Measurements from ENCODE around the gene LRRC37A.
"Not testable (repeated sequence)": the region's sequence is repeated elsewhere in the genome, so short reads cannot be mapped to it uniquely, and the experiment has no call there.

Gene LRRC37A

GRCh38 chr17:46290906-46291546 lies 3.9 kb upstream of the LRRC37A start:
- DNase-seq: not testable (repeated sequence)

GRCh38 chr17:46291618-46292017 lies 3.3 kb upstream of the LRRC37A start:
- not testable (repeated sequence) for DNase-seq

DNA sequence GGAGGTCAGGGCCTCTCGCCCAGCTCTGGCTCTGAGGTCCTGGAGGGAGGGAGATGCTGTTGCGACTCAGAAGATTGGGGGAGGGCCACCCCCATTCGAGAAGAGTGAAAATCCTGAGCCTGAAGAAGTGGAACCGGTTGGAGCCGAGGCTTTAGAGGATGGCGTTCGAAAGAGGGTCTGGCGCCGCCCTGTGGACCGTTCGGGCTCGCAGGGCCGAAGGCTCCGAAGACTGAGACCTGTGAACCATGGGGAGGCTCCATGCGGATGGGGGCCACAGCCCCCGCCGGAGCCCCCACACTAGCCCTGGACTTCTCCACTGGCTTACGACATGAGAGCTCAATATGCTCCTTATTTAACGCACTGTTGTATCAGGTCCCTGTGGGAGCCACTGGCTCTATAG lies 46.3 kb downstream of the LRRC37A start:
- not testable (repeated sequence) for DNase-seq

DNA sequence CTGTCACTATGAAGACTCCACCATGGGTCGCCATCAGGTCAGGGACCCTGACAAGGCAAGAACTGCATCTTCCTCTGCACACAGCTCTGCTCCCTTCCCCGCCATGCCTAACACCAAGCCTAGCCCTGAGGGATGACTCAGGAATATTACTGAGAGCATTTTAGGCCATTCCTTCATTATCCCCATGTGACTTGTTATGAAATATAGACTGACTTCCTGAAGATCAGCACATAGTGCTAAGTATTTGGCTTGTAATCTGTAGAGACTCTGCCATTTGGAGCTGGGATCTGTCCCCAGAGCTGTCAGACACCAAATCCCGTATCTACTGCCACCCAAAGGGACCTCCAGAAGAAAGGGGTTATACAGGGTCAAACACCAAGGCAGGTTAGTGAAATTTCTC lies 47.2 kb downstream of the LRRC37A start:
- DNase-seq: not testable (repeated sequence)

- not testable (repeated sequence) for DNase-seq
Measured at GRCh38 chr17:46348345-46348744, 53.4 kb downstream of the LRRC37A start.

- not testable (repeated sequence) for DNase-seq
Measured at GRCh38 chr17:46349060-46349459, 54.1 kb downstream of the LRRC37A start.

- DNase-seq: not testable (repeated sequence)
Measured at GRCh38 chr17:46353856-46354255, 58.9 kb downstream of the LRRC37A start.

DNA sequence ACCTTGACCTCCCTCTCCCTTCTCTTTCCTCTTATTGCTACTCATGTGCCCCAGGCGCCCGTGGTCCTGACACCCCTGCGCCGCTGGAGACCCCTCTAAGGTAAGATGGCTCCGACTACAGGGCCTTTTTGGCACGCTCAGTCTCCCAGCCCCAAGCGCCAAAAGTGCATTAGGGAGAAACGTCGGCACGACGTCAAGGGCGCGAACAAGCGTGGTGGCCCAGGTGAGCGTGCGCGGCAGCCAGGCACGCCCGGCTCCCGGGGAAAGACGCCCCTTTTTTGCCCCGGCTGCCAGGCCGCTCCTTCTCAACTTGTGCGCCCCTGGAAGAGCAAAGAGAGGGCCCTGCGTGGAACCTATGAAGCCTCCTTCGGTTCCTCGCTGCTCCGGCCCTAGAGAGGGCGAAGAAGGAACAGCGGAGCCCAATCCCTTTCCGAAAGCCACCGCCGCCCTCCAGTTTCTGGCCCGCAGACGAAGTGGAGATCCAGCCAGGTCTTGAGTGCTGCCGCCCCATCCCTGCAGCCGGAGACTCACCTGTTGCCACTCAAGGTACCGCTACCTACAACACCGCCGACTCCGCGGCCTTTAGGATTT lies 66.3 kb downstream of the LRRC37A start:
- not testable (repeated sequence) for DNase-seq

GRCh38 chr17:46361755-46362154 lies 66.8 kb downstream of the LRRC37A start, which contains the start of gene ARL17B:
ARL17B (minus strand) TSS chr17:46361766; CDS start chr17:46358397, 3,369 bp downstream.
- not testable (repeated sequence) for DNase-seq

DNA sequence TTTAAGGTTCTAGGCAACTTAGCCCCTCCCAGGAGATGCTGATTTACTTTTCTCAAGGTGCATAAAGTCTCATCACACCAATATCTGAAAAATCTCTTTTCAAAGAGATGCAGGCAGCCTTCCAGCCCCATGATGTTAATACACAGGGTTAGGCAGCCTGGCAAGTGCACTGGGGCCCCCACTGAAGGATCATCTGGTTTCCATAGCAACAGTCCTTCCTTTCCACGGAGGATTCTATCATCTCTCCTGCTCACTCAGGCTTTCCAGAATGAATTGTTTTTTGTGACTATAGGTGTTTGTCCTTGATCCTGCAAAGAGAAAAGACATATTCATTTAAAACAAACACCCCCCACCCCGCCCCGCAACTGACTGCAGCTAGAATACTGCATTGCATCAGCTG lies 72.6 kb downstream of the LRRC37A start:
- not testable (repeated sequence) for DNase-seq

DNA sequence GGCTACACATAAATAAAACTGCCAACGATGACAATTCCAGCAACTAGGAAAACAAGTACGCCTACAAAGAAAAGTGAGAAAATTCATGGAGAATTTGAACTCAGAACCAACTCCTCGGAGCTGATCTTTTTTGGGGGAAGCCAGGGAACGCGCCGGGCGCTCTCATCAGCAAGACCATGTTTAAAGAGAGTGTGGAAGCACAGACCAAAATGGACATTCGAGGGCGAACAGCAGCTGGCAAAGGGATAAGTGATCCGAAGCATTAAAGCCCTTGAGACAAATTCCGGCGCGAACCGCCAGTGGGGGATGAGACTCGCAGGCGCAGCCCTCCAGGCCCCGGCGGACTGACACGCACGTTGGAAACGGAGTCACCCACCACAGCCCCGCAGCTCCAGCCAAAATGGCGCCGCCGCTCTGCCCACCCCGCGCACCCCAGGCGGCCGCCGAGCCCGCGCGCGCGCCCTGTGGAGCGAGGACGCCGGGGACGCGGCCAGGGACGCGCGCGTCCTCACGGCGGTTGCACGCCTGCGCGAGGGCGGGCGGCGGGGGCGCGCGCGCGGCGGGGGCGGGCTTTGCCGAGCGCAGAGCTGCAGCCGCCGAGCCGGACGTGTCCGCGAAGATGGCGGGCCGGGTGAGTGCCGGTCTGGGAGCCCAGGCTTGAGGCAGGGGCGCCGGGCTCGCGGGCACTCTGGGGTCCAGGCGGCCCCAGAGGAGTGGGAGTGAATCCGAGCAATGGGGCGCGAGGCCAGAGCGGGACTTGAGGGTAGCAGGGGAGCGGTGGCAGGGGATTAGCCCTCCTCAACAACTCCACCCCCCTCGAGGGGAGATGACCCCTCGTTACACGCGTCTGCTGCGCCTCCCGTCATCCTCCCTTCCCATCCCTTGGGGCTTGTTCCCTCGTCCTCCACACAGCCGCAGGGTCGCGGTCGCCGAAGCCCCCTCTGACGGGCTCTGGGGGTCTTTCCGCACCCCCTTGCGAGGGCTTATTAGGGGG lies 77.6 kb downstream of the LRRC37A start:
- DNase-seq: not testable (repeated sequence)

GRCh38 chr17:46373418-46373817 lies 78.5 kb downstream of the LRRC37A start:
- not testable (repeated sequence) for DNase-seq

DNA sequence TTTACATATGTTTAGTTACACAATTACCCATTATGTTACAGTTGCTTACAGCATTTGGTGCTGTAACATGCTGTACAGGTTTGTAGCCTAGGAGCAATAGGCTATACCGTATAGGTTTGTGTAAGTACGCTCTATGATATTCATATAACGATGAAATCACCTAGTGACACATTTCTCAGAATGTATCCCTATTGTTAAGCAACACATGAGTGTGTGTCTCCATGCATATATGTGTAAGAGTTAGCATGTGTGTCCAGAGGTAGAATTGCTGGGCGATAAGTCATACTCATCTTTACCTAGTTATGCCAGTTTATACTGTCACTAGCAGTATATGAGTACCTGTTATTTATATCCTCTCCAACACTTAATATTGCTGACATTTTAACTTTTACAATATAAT lies 88.2 kb downstream of the LRRC37A start:
- DNase-seq: not testable (repeated sequence)

- DNase-seq: not testable (repeated sequence)
Measured at GRCh38 chr17:46385491-46385890, 90.6 kb downstream of the LRRC37A start.

All from NCI-H187 treated with DMSO at 0.1 percent for 48 hours (cell line).